Liver (tissue), 9 donors: Measurements from ENCODE around the gene S1PR1. TPM values are rescaled to one million over a fixed set of nuclear protein-coding genes. Genes with fewer than 3 reads are reported as not detected.

Experiments used
- DNase-seq: peaks from one replicate; pipeline ENCODE4 v3.0.0-alpha.2; 2017; ENCODE audit warnings: low spot score
- H3K27ac ChIP-seq, 2 donors: one replicate each; pipeline ENCODE4 v1.7.0; 2013; ENCODE audit warnings: inconsistent platforms in 2 of 2, low read length in 2 of 2, control low read depth in 1 of 2, low read depth in 1 of 2, mild to moderate bottlenecking in 1 of 2
- H3K27me3 ChIP-seq, 4 donors: one replicate each; pipeline versions ENCODE4 v1.6.1 to v1.7.0; 2013; ENCODE audit warnings: low read length in 3 of 4, inconsistent platforms in 1 of 4, mild to moderate bottlenecking in 1 of 4, moderate library complexity in 1 of 4; ENCODE audit not compliant: control insufficient read depth in 4 of 4, insufficient read depth in 4 of 4
- H3K36me3 ChIP-seq, 4 donors: one replicate each; pipeline versions ENCODE4 v1.6.1 to v1.7.0; 2013; ENCODE audit warnings: low read length in 3 of 4, mild to moderate bottlenecking in 3 of 4, low read depth in 1 of 4, moderate library complexity in 1 of 4; ENCODE audit not compliant: control insufficient read depth in 4 of 4, insufficient read depth in 3 of 4
- H3K4me1 ChIP-seq, 4 donors: one replicate each; pipeline versions ENCODE4 v1.6.1 to v1.7.0; 2013; ENCODE audit warnings: low read length in 3 of 4, mild to moderate bottlenecking in 3 of 4, moderate library complexity in 1 of 4; ENCODE audit not compliant: control insufficient read depth in 4 of 4, insufficient read depth in 4 of 4
- H3K4me3 ChIP-seq, 3 donors: one replicate each; pipeline versions ENCODE4 v1.6.1 to v1.7.0; 2013; ENCODE audit warnings: low read length in 3 of 3, control low read depth in 1 of 3, low read depth in 1 of 3, mild to moderate bottlenecking in 1 of 3
- H3K9ac ChIP-seq, 2 donors: one replicate each; pipeline ENCODE4 v1.7.0; 2013; ENCODE audit warnings: low read length in 2 of 2, mild to moderate bottlenecking in 2 of 2, moderate library complexity in 2 of 2, control low read depth in 1 of 2, low read depth in 1 of 2
- H3K9me3 ChIP-seq, 4 donors: one replicate each; pipeline versions ENCODE4 v1.6.1 to v1.7.0; 2013; ENCODE audit warnings: low read length in 3 of 4; ENCODE audit not compliant: control insufficient read depth in 4 of 4
- ATF3 ChIP-seq: IDR thresholded peaks from 2 replicates; pipeline ENCODE4 v1.6.1; 2016; ENCODE audit warnings: antibody characterized with exemption
- CTCF ChIP-seq: fragments of 150-350 bp; IDR thresholded peaks from 2 replicates; pipeline ENCODE4 v1.5.1; 2017; ENCODE audit warnings: improper control_type of control experiment, low read depth, low read length; ENCODE audit not compliant: missing input control
- EGR1 ChIP-seq, 2 donors: IDR thresholded peaks; 2 replicates each; pipeline ENCODE4 v1.6.1; 2016 to 2018; ENCODE audit warnings: antibody characterized with exemption in 2 of 2, low read depth in 2 of 2
- FOXA1 ChIP-seq: IDR thresholded peaks from 2 replicates; pipeline ENCODE4 v1.6.1; 2016; ENCODE audit warnings: antibody characterized with exemption
- FOXA2 ChIP-seq: IDR thresholded peaks from 2 replicates; pipeline ENCODE4 v1.6.1; 2016; ENCODE audit warnings: antibody characterized with exemption
- GABPA ChIP-seq, 2 donors: IDR thresholded peaks in 1 of 2; conservative IDR thresholded peaks in 1 of 2; 2 replicates each; pipeline ENCODE4 v1.6.1; 2016; ENCODE audit warnings: antibody characterized with exemption in 2 of 2, mild to moderate bottlenecking in 1 of 2, moderate library complexity in 1 of 2
- HNF4A ChIP-seq, 2 donors: conservative IDR thresholded peaks; 2 replicates each; pipeline ENCODE4 v1.6.1; 2016; ENCODE audit warnings: antibody characterized with exemption in 2 of 2, mild to moderate bottlenecking in 2 of 2
- HNF4G ChIP-seq: IDR thresholded peaks from 2 replicates; pipeline ENCODE4 v1.6.1; 2016; ENCODE audit warnings: antibody characterized with exemption
- JUND ChIP-seq, 2 donors: IDR thresholded peaks; 2 replicates each; pipeline ENCODE4 v1.6.1; 2016; ENCODE audit warnings: antibody characterized with exemption in 2 of 2
- MAX ChIP-seq: IDR thresholded peaks from 2 replicates; pipeline ENCODE4 v1.6.1; 2016; ENCODE audit warnings: antibody characterized with exemption
- NR2F2 ChIP-seq: IDR thresholded peaks from 2 replicates; pipeline ENCODE4 v1.6.1; 2016; ENCODE audit warnings: antibody characterized with exemption
- RAD21 ChIP-seq, 2 donors: IDR thresholded peaks; 2 replicates each; pipeline ENCODE4 v1.6.1; 2016; ENCODE audit warnings: antibody characterized with exemption in 2 of 2, mild to moderate bottlenecking in 2 of 2
- REST ChIP-seq: IDR thresholded peaks from 2 replicates; pipeline ENCODE4 v1.6.1; 2016; ENCODE audit warnings: antibody characterized with exemption, mild to moderate bottlenecking
- RXRA ChIP-seq, 2 donors: IDR thresholded peaks; 2 replicates each; pipeline ENCODE4 v1.6.1; 2017 to 2018; ENCODE audit warnings: antibody characterized with exemption in 2 of 2, mild to moderate bottlenecking in 1 of 2
- SP1 ChIP-seq: IDR thresholded peaks from 2 replicates; pipeline ENCODE4 v1.6.1; 2018; ENCODE audit warnings: antibody characterized with exemption, mild to moderate bottlenecking
- TAF1 ChIP-seq: conservative IDR thresholded peaks from 2 replicates; pipeline ENCODE4 v1.6.1; 2016; ENCODE audit warnings: antibody characterized with exemption, mild to moderate bottlenecking
- YY1 ChIP-seq: IDR thresholded peaks from 2 replicates; pipeline ENCODE4 v1.6.1; 2016; ENCODE audit warnings: antibody characterized with exemption, mild to moderate bottlenecking
- WGBS: extraction: QIAGEN DNeasy Blood & Tissue Kit; methylation state at CpG from one replicate; pipeline ENCODE4 v1.1.7; 2013; 5-methylcytosine and 5-hydroxymethylcytosine counted together
- polyA plus RNA-seq, 2 donors: library from polyadenylated mRNA; stranded (reverse) in 1 of 2; unstranded in 1 of 2; fragments of 200-250 nt in 1 of 2; fragments of >200 nt in 1 of 2; fragmentation: Nextera tagmentation in 1 of 2; extraction: Ambion mirVana in 1 of 2; gene quantifications; one replicate each; pipeline versions ENCODE4 v1.2.1 to v1.2.3, GENCODE V29; 2013 to 2015
- total RNA-seq, 2 donors: library from RNA; depleted of rRNA; stranded (reverse); fragments of >200 nt; gene quantifications; one replicate each; pipeline ENCODE4 v1.2.3, GENCODE V29; 2014
- TF ChIP-seq, protein P1 (sequence below): IDR thresholded peaks from 2 replicates; pipeline ENCODE4 v1.6.1; 2016; ENCODE audit warnings: antibody characterized with exemption
- donor health status: healthy.
- donor health status: healthy.
- donor health status: healthy.
- donor health status: healthy.
- donor health status: healthy.

S1PR1 gene
- total and polyA plus RNA-seq, 4 donors: 7.8 to 13.9 (median 11.1) TPM

DNA sequence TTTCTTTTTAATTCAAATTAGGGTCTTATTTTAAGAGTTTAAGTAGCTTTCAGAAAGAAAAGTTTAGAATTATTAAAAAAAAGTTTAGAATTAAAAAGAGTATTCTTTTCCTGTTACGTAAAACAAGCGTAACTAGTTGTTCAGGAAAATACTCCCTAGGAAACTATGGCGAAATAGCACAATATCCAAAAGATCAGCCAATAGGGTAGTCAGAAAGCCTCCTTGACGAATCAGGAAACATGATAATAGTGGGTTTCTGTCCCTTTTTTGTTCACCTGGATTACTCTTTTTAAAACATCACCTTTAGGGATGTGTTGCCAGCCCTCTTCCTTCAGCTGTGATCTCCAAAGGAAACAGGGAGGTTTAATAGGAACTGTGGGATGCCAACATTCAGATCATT, 25.2 kb downstream of the S1PR1 start (continued):
- TF ChIP-seq TAF1 (no peak), RXRA (IDR thresholded peaks at IDR 0.05) (no peak), MAX (no peak), YY1 (no peak), HNF4A (conservative IDR thresholded peaks at IDR 0.05) (no peak)
- TF ChIP-seq, protein P1, sequence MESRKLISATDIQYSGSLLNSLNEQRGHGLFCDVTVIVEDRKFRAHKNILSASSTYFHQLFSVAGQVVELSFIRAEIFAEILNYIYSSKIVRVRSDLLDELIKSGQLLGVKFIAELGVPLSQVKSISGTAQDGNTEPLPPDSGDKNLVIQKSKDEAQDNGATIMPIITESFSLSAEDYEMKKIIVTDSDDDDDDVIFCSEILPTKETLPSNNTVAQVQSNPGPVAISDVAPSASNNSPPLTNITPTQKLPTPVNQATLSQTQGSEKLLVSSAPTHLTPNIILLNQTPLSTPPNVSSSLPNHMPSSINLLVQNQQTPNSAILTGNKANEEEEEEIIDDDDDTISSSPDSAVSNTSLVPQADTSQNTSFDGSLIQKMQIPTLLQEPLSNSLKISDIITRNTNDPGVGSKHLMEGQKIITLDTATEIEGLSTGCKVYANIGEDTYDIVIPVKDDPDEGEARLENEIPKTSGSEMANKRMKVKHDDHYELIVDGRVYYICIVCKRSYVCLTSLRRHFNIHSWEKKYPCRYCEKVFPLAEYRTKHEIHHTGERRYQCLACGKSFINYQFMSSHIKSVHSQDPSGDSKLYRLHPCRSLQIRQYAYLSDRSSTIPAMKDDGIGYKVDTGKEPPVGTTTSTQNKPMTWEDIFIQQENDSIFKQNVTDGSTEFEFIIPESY: no peak

GRCh38 chr1:101262630-101263348, 26.0 kb downstream of the S1PR1 start:
- H3K9ac ChIP-seq: no peak overlapping the region
- H3K27me3 ChIP-seq: no peaks in the 10 kb centered on the region
- H3K4me3 ChIP-seq: no peak overlapping the region
- H3K27ac ChIP-seq: no peak overlapping the region
- 46% methylated on average over 6 of the region's 6 CpGs for WGBS
- no peaks in the 10 kb centered on the region for H3K36me3 ChIP-seq
- H3K4me1 ChIP-seq: peaks cover 0 to 29% (median 18%) of the 10 kb centered on the region in 4 donors
- DNase-seq: no peak
- no peak for TF ChIP-seq EGR1 (IDR thresholded peaks at IDR 0.05; ENCODE audit: low read depth in 2 of 2)
- TF ChIP-seq ATF3: no peak
- TF ChIP-seq HNF4A (conservative IDR thresholded peaks at IDR 0.05): no peak
- TF ChIP-seq FOXA1: no peak
- TF ChIP-seq MAX: no peak
- TF ChIP-seq RAD21 (IDR thresholded peaks at IDR 0.05): no peak
- no peak for TF ChIP-seq REST
- TF ChIP-seq RXRA (IDR thresholded peaks at IDR 0.05): no peak
- no peak for TF ChIP-seq YY1
- no peak for TF ChIP-seq FOXA2
- TF ChIP-seq, protein P1: no peak
- TF ChIP-seq NR2F2: no peak
- TF ChIP-seq SP1: no peak
- TF ChIP-seq TAF1: no peak
- no peak for TF ChIP-seq HNF4G
- no peak for TF ChIP-seq CTCF
- no peak for TF ChIP-seq GABPA (IDR thresholded peaks at IDR 0.05 in 1 of 2, conservative IDR thresholded peaks at IDR 0.05 in 1 of 2)
- TF ChIP-seq JUND (IDR thresholded peaks at IDR 0.05): no peak
- no peaks in the 10 kb centered on the region for H3K9me3 ChIP-seq
